ENCODE data around the gene CRYM. TPM values are rescaled to one million over a fixed set of nuclear protein-coding genes. Genes with fewer than 3 reads are reported as not detected.
"Not testable (repeated sequence)": the region's sequence is repeated elsewhere in the genome, so short reads cannot be mapped to it uniquely, and the experiment has no call there.

CRYM gene
- total RNA-seq, 1 donor from 2014 or later = not detected

- Mint-ChIP-seq H3K27me3 (ENCODE audit: unreplicated experiment) (no peaks in the 10 kb centered on the region), H3K36me3 (ENCODE audit: unreplicated experiment) (no peaks in the 10 kb centered on the region), H3K27ac (ENCODE audit: unreplicated experiment) (no peak overlapping the region), H3K9me3 (ENCODE audit: unreplicated experiment) (no peaks in the 10 kb centered on the region), H3K4me1 (ENCODE audit: low read depth, unreplicated experiment) (no peaks in the 10 kb centered on the region), H3K4me3 (ENCODE audit: unreplicated experiment) (no peak overlapping the region)
- no peak for TF ChIP-seq CTCF (IDR thresholded peaks at IDR 0.05; ENCODE audit: partially characterized antibody, unreplicated experiment)
- DNase-seq = no peak
Observed at GRCh38 chr16:21321736-21322135, 43.6 kb upstream of the CRYM start.

GRCh38 chr16:21314339-21314738 is 36.2 kb upstream of the CRYM start:
- H3K4me1 Mint-ChIP-seq (ENCODE audit: low read depth, unreplicated experiment) = no peaks in the 10 kb centered on the region
- H3K9me3 Mint-ChIP-seq (ENCODE audit: unreplicated experiment) = no peaks in the 10 kb centered on the region
- peaks cover 2% of the 10 kb centered on the region for H3K27me3 Mint-ChIP-seq (ENCODE audit: unreplicated experiment)
- H3K27ac Mint-ChIP-seq (ENCODE audit: unreplicated experiment) = no peak overlapping the region
- H3K4me3 Mint-ChIP-seq (ENCODE audit: unreplicated experiment) = no peak overlapping the region
- no peak for TF ChIP-seq CTCF (IDR thresholded peaks at IDR 0.05; ENCODE audit: partially characterized antibody, unreplicated experiment)
- H3K36me3 Mint-ChIP-seq (ENCODE audit: unreplicated experiment) = no peaks in the 10 kb centered on the region
- no peak for DNase-seq

GRCh38 chr16:21312863-21313372 is 34.8 kb upstream of the CRYM start:
- not testable (repeated sequence) for H3K36me3 Mint-ChIP-seq (ENCODE audit: unreplicated experiment); H3K27ac Mint-ChIP-seq (ENCODE audit: unreplicated experiment); DNase-seq; H3K4me1 Mint-ChIP-seq (ENCODE audit: low read depth, unreplicated experiment); H3K9me3 Mint-ChIP-seq (ENCODE audit: unreplicated experiment); H3K27me3 Mint-ChIP-seq (ENCODE audit: unreplicated experiment); H3K4me3 Mint-ChIP-seq (ENCODE audit: unreplicated experiment)

GRCh38 chr16:21312046-21312445 is 34.0 kb upstream of the CRYM start:
- not testable (repeated sequence) for H3K4me1 Mint-ChIP-seq (ENCODE audit: low read depth, unreplicated experiment); DNase-seq; H3K9me3 Mint-ChIP-seq (ENCODE audit: unreplicated experiment); H3K36me3 Mint-ChIP-seq (ENCODE audit: unreplicated experiment); H3K27ac Mint-ChIP-seq (ENCODE audit: unreplicated experiment); H3K27me3 Mint-ChIP-seq (ENCODE audit: unreplicated experiment); H3K4me3 Mint-ChIP-seq (ENCODE audit: unreplicated experiment)

GRCh38 chr16:21306712-21307111 is 28.6 kb upstream of the CRYM start:
- not testable (repeated sequence) for H3K4me1 Mint-ChIP-seq (ENCODE audit: low read depth, unreplicated experiment); H3K4me3 Mint-ChIP-seq (ENCODE audit: unreplicated experiment); H3K36me3 Mint-ChIP-seq (ENCODE audit: unreplicated experiment); H3K27me3 Mint-ChIP-seq (ENCODE audit: unreplicated experiment); DNase-seq; H3K27ac Mint-ChIP-seq (ENCODE audit: unreplicated experiment); H3K9me3 Mint-ChIP-seq (ENCODE audit: unreplicated experiment)

- Mint-ChIP-seq H3K27ac (ENCODE audit: unreplicated experiment) (no peak overlapping the region), H3K36me3 (ENCODE audit: unreplicated experiment) (no peaks in the 10 kb centered on the region), H3K4me1 (ENCODE audit: low read depth, unreplicated experiment) (no peaks in the 10 kb centered on the region), H3K9me3 (ENCODE audit: unreplicated experiment) (peaks cover 2% of the 10 kb centered on the region), H3K27me3 (ENCODE audit: unreplicated experiment) (peaks cover 6% of the 10 kb centered on the region), H3K4me3 (ENCODE audit: unreplicated experiment) (no peak overlapping the region)
- DNase-seq = no peak
- no peak for TF ChIP-seq CTCF (IDR thresholded peaks at IDR 0.05; ENCODE audit: partially characterized antibody, unreplicated experiment)
Observed at GRCh38 chr16:21302898-21303528, 24.9 kb upstream of the CRYM start.

Measured in glutamatergic neuron (in vitro differentiated cells).